ENCODE data around the gene HSD17B14.
"Not testable (repeated sequence)": the region's sequence is repeated elsewhere in the genome, so short reads cannot be mapped to it uniquely, and the experiment has no call there.

HSD17B14 gene

GRCh38 chr19:48867123-48867745 lies 30.9 kb upstream of the HSD17B14 start:
- no peak for DNase-seq

GRCh38 chr19:48866692-48867091 lies 30.4 kb upstream of the HSD17B14 start:
- no peak for DNase-seq

- DNase-seq, result no peak
Measured at GRCh38 chr19:48862827-48863226, 26.5 kb upstream of the HSD17B14 start.

- no peak for DNase-seq
Measured at GRCh38 chr19:48861313-48861712, 25.0 kb upstream of the HSD17B14 start.

- DNase-seq, result no peak
Measured at GRCh38 chr19:48859711-48860572, 23.7 kb upstream of the HSD17B14 start.

GRCh38 chr19:48858984-48859710 lies 22.9 kb upstream of the HSD17B14 start:
- peak; percentile 62 to 84 (median 76) for DNase-seq

GRCh38 chr19:48856921-48857320 lies 20.6 kb upstream of the HSD17B14 start:
- DNase-seq, result no peak

- no peak for DNase-seq
Measured at GRCh38 chr19:48854103-48854502, 17.8 kb upstream of the HSD17B14 start.

GRCh38 chr19:48853483-48853882 lies 17.2 kb upstream of the HSD17B14 start:
- no peak for DNase-seq

GRCh38 chr19:48852292-48852691 lies 16.0 kb upstream of the HSD17B14 start:
- no peak for DNase-seq

- not testable (repeated sequence) for DNase-seq
Measured at GRCh38 chr19:48846659-48847058, 10.4 kb upstream of the HSD17B14 start.

GRCh38 chr19:48845384-48845783 lies 9.1 kb upstream of the HSD17B14 start:
- DNase-seq, result no peak

- DNase-seq, result no peak
Measured at GRCh38 chr19:48844472-48844871, 8.2 kb upstream of the HSD17B14 start.

GRCh38 chr19:48842789-48843162 lies 6.5 kb upstream of the HSD17B14 start:
- DNase-seq, result peak; percentile 3 to 71 (median 30)

GRCh38 chr19:48841571-48841970 lies 5.3 kb upstream of the HSD17B14 start:
- no peak for DNase-seq

- DNase-seq, result no peak
Measured at GRCh38 chr19:48841047-48841446, 4.8 kb upstream of the HSD17B14 start.

- DNase-seq, result no peak
Measured at GRCh38 chr19:48837687-48838086, 1.4 kb upstream of the HSD17B14 start.

GRCh38 chr19:48837051-48837524 lies 797 bp upstream of the HSD17B14 start:
- DNase-seq, result peak; percentile 55 to 84 (median 72)

GRCh38 chr19:48835734-48836088 lies 580 bp downstream of the HSD17B14 start:
- DNase-seq, result peak; percentile 75 to 91 (median 88)

- no peak for DNase-seq
Measured at GRCh38 chr19:48833977-48834376, 2.3 kb downstream of the HSD17B14 start.

GRCh38 chr19:48833049-48833448 lies 3.2 kb downstream of the HSD17B14 start:
- DNase-seq, result no peak

GRCh38 chr19:48830965-48831364 lies 5.3 kb downstream of the HSD17B14 start:
- DNase-seq, result no peak

GRCh38 chr19:48830088-48830487 lies 6.2 kb downstream of the HSD17B14 start:
- DNase-seq, result no peak

- no peak for DNase-seq
Measured at GRCh38 chr19:48826606-48827020, 9.7 kb downstream of the HSD17B14 start.
